ENCODE data around the gene CDC40.
A peak's percentile ranks its signal among the peaks of the same experiment; 100 is the strongest.

The CDC40 gene

GRCh38 chr6:110180228-110181008, at the start of gene CDC40:
Gene CDC40, plus strand, starts transcription at chr6:110180427. Its CDS starts 18 bp downstream, at chr6:110180445.
- peak; percentile 71 for DNase-seq

GRCh38 chr6:110137924-110138887, 42.0 kb upstream of the CDC40 start:
- no peak for DNase-seq

- DNase-seq, result no peak
Observed at GRCh38 chr6:110139052-110139451, 41.2 kb upstream of the CDC40 start.

GRCh38 chr6:110140650-110141049, 39.6 kb upstream of the CDC40 start:
- DNase-seq, result no peak

GRCh38 chr6:110147870-110148269, 32.4 kb upstream of the CDC40 start:
- no peak for DNase-seq

- no peak for DNase-seq
Observed at GRCh38 chr6:110158479-110158878, 21.7 kb upstream of the CDC40 start.

- no peak for DNase-seq
Observed at GRCh38 chr6:110170081-110170480, 10.1 kb upstream of the CDC40 start.

- DNase-seq, result no peak
Observed at GRCh38 chr6:110173506-110174132, 6.6 kb upstream of the CDC40 start.

- peak; percentile 50 for DNase-seq
Observed at GRCh38 chr6:110178626-110179405, 1.4 kb upstream of the CDC40 start.

- DNase-seq, result peak; percentile 93
Observed at GRCh38 chr6:110179406-110180227, 610 bp upstream of the CDC40 start, which contains the start of gene WASF1. Gene WASF1, minus strand, starts transcription at chr6:110179670. Its CDS starts 52,069 bp downstream, at chr6:110127601.

- no peak for DNase-seq
Observed at GRCh38 chr6:110181131-110182030, 1.2 kb downstream of the CDC40 start.

- no peak for DNase-seq
Observed at GRCh38 chr6:110183292-110183885, 3.2 kb downstream of the CDC40 start.

GRCh38 chr6:110185879-110186278, 5.7 kb downstream of the CDC40 start:
- no peak for DNase-seq

GRCh38 chr6:110188791-110189190, 8.6 kb downstream of the CDC40 start:
- DNase-seq, result no peak

- DNase-seq, result no peak
Observed at GRCh38 chr6:110190726-110191125, 10.5 kb downstream of the CDC40 start.

- DNase-seq, result no peak
Observed at GRCh38 chr6:110191477-110191876, 11.2 kb downstream of the CDC40 start.

- DNase-seq, result no peak
Observed at GRCh38 chr6:110195639-110196038, 15.4 kb downstream of the CDC40 start.

GRCh38 chr6:110196874-110197273, 16.6 kb downstream of the CDC40 start:
- no peak for DNase-seq

GRCh38 chr6:110198561-110198960, 18.3 kb downstream of the CDC40 start:
- no peak for DNase-seq

All from DMS79 (cell line).